ENCODE measurements around the gene RHO. TPM values are rescaled to one million over a fixed set of nuclear protein-coding genes. Genes with fewer than 3 reads are reported as not detected.
"Not testable (repeated sequence)": the region's sequence is repeated elsewhere in the genome, so short reads cannot be mapped to it uniquely, and the experiment has no call there.

The RHO gene
- total RNA-seq, 1 experiment from 2014 or later, result not detected

DNA sequence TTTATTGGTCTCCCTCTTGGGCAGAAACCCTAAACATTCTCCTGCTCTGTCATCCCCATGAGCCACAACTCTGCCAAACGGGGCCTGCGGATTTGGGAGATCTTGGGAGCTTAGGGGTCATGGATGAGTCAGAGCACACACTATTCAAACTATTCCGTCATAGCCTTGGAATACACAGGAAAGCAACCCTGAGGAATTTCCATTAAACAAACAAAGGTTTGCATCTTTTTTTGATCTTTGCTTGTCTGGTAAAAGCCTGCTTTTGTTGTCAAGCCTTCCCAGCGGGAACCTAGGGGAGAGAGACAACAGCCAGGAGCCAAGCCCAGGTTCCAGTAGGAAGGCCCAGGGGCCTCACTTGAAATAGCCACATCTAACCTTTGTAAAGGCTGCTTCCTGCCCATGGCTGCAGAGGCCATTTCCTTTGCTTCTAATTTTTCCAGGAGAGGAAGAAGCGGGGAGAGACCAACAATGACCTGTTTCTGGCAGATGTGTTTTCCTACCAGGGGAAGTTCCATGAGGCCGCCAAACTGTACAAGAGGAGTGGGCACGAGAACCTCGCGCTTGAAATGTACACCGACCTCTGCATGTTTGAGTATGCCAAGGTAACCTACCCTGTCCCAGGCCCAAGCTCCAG lies 33.3 kb upstream of the RHO start:
- peak; percentile 50 for DNase-seq
- not testable (repeated sequence) for H3K9ac ChIP-seq (ENCODE audit: extremely low read depth, insufficient read length, low read length); H3K27ac ChIP-seq (ENCODE audit: insufficient read length, low read depth, low read length); H2AK5ac ChIP-seq (ENCODE audit: insufficient read length, low read length); H3K14ac ChIP-seq (ENCODE audit: insufficient read depth, low read length); H3K79me1 ChIP-seq (ENCODE audit: insufficient read depth, low read depth, low read length, poor library complexity, severe bottlenecking); H4K5ac ChIP-seq (ENCODE audit: insufficient read length, low read depth, low read length); H4K91ac ChIP-seq (ENCODE audit: insufficient read length, low read depth, low read length); H3K27me3 ChIP-seq (ENCODE audit: insufficient read depth, low read length); H3K9me3 ChIP-seq (ENCODE audit: control insufficient read depth, low read depth, low read length); H4K20me1 ChIP-seq (ENCODE audit: control insufficient read depth, insufficient read depth, insufficient read length); H3K4me2 ChIP-seq (ENCODE audit: insufficient read depth, insufficient read length, low read length); H3K4me1 ChIP-seq (ENCODE audit: insufficient read depth, low read length); H2BK15ac ChIP-seq (ENCODE audit: low read depth, low read length); H3K9me3 Mint-ChIP-seq; H3K23me2 ChIP-seq (ENCODE audit: insufficient read length, low read depth, low read length, poor library complexity, severe bottlenecking); H3K56ac ChIP-seq (ENCODE audit: insufficient read length, low read depth, low read length); H2AFZ ChIP-seq (ENCODE audit: low read length); H3T11ph ChIP-seq (ENCODE audit: low read length); H3K79me2 ChIP-seq (ENCODE audit: insufficient read depth, low read length); H2BK20ac ChIP-seq (ENCODE audit: low read depth, low read length, poor library complexity, severe bottlenecking); H3K4me3 Mint-ChIP-seq; H2BK120ac ChIP-seq (ENCODE audit: low read depth, low read length, poor library complexity, severe bottlenecking); H4K8ac ChIP-seq (replicated peaks; ENCODE audit: insufficient read length, low read depth, low read length); H3K4ac ChIP-seq (ENCODE audit: low read depth, low read length); H3K23ac ChIP-seq (ENCODE audit: insufficient read length, low read depth, low read length); H2BK5ac ChIP-seq (ENCODE audit: insufficient read length, low read length); H3K18ac ChIP-seq (ENCODE audit: insufficient read length, low read depth, low read length); H2BK12ac ChIP-seq (ENCODE audit: insufficient read length, low read depth, low read length)
- peak overlapping the region in 1 of 3 experiments; percentile 83; a peak in 2 of 7 replicates for H3K27ac Mint-ChIP-seq
- peaks cover 32% of the 10 kb centered on the region for H3K27me3 Mint-ChIP-seq (ENCODE audit: low read depth)
- no CpG with 5 or more reads among the region's 10 CpGs for WGBS (ENCODE audit: extremely low coverage, insufficient read length, low lambda C conversion rate)
- peaks cover 7 to 39% (median 20%) of the 10 kb centered on the region in 3 experiments; a peak in 6 of 7 replicates for H3K36me3 Mint-ChIP-seq (ENCODE audit: insufficient read depth in 1 of 3, low read depth in 3 of 3)
- H3K4me1 Mint-ChIP-seq, result peaks cover 14 to 22% of the 10 kb centered on the region in 2 experiments

DNA sequence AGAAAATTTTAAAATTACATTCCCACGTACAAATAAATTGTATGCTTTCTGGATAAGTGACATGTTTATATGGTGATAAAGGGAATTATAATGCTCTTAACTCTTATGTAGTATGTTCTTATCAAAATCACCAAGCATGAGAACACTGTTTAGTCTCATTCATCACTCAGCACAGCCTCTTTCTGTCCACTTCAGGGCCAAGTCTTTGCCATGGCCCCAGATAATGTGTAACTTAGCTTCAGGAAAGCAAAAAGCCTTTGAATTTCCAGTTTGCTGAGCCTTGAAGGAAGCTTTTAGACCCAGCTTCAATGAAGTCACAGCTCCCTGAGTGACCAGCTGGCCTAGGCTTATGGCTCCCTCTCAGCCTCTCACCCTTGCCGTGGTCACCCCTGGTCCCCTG lies 30.6 kb upstream of the RHO start:
- not testable (repeated sequence) for H3K4me3 Mint-ChIP-seq; H3K14ac ChIP-seq (ENCODE audit: insufficient read depth, low read length); H3K23me2 ChIP-seq (ENCODE audit: insufficient read length, low read depth, low read length, poor library complexity, severe bottlenecking); H2BK5ac ChIP-seq (ENCODE audit: insufficient read length, low read length); H4K91ac ChIP-seq (ENCODE audit: insufficient read length, low read depth, low read length); H2BK120ac ChIP-seq (ENCODE audit: low read depth, low read length, poor library complexity, severe bottlenecking); H3K9me3 Mint-ChIP-seq; H2AFZ ChIP-seq (ENCODE audit: low read length); H3K27me3 ChIP-seq (ENCODE audit: insufficient read depth, low read length); H3K79me2 ChIP-seq (ENCODE audit: insufficient read depth, low read length); H2BK20ac ChIP-seq (ENCODE audit: low read depth, low read length, poor library complexity, severe bottlenecking); H3K27ac ChIP-seq (ENCODE audit: insufficient read length, low read depth, low read length); H2BK12ac ChIP-seq (ENCODE audit: insufficient read length, low read depth, low read length); H2BK15ac ChIP-seq (ENCODE audit: low read depth, low read length); H3K79me1 ChIP-seq (ENCODE audit: insufficient read depth, low read depth, low read length, poor library complexity, severe bottlenecking); H4K20me1 ChIP-seq (ENCODE audit: control insufficient read depth, insufficient read depth, insufficient read length); H4K5ac ChIP-seq (ENCODE audit: insufficient read length, low read depth, low read length); H3K9ac ChIP-seq (ENCODE audit: extremely low read depth, insufficient read length, low read length); H3K18ac ChIP-seq (ENCODE audit: insufficient read length, low read depth, low read length); H3K56ac ChIP-seq (ENCODE audit: insufficient read length, low read depth, low read length); H4K8ac ChIP-seq (replicated peaks; ENCODE audit: insufficient read length, low read depth, low read length); DNase-seq; H3K4me2 ChIP-seq (ENCODE audit: insufficient read depth, insufficient read length, low read length); H2AK5ac ChIP-seq (ENCODE audit: insufficient read length, low read length); H3K23ac ChIP-seq (ENCODE audit: insufficient read length, low read depth, low read length); H3K9me3 ChIP-seq (ENCODE audit: control insufficient read depth, low read depth, low read length); H3T11ph ChIP-seq (ENCODE audit: low read length); H3K4ac ChIP-seq (ENCODE audit: low read depth, low read length)
- peaks cover 11 to 37% (median 13%) of the 10 kb centered on the region in 3 experiments for H3K36me3 Mint-ChIP-seq (ENCODE audit: insufficient read depth in 1 of 3, low read depth in 3 of 3)
- peaks cover 10% of the 10 kb centered on the region; the same call in 1 of the 2 replicates for H3K4me1 ChIP-seq (ENCODE audit: insufficient read depth, low read length)
- H3K4me1 Mint-ChIP-seq, result peaks cover 17 to 28% of the 10 kb centered on the region in 2 experiments
- H3K27ac Mint-ChIP-seq, result peak overlapping the region in 1 of 3 experiments; percentile 87; a peak in 1 of 7 replicates
- no CpG with 5 or more reads among the region's 2 CpGs for WGBS (ENCODE audit: extremely low coverage, insufficient read length, low lambda C conversion rate)
- H3K27me3 Mint-ChIP-seq (ENCODE audit: low read depth), result peaks cover 27% of the 10 kb centered on the region
